GM06990 (cell line): ENCODE results near the gene FAM180B.

Experiments used
- DNase-seq: peaks from one replicate; pipeline ENCODE4 v3.0.0-alpha.2; 2011; ENCODE audit not compliant: insufficient read length; ENCODE audit errors: extremely low read depth
- H3K27me3 ChIP-seq: replicated peaks from 2 replicates; pipeline ENCODE4 v1.6.0; 2011; ENCODE audit warnings: low read length; ENCODE audit not compliant: control insufficient read depth, insufficient read depth
- H3K36me3 ChIP-seq: 2 replicates; pipeline ENCODE4 v1.5.1; 2011; ENCODE audit warnings: low read length; ENCODE audit not compliant: control insufficient read depth, insufficient read depth
- H3K4me3 ChIP-seq: replicated peaks from 2 replicates; pipeline ENCODE4 v1.5.1; 2011; ENCODE audit warnings: low read depth, mild to moderate bottlenecking, control low read depth, low read length
- TF ChIP-seq, protein P1 (sequence below): IDR thresholded peaks from 2 replicates; pipeline ENCODE4 v1.5.1; 2011; ENCODE audit warnings: low read length, control low read depth, mild to moderate bottlenecking, inconsistent platforms; ENCODE audit not compliant: insufficient read depth, poor library complexity, severe bottlenecking

Gene FAM180B

DNA sequence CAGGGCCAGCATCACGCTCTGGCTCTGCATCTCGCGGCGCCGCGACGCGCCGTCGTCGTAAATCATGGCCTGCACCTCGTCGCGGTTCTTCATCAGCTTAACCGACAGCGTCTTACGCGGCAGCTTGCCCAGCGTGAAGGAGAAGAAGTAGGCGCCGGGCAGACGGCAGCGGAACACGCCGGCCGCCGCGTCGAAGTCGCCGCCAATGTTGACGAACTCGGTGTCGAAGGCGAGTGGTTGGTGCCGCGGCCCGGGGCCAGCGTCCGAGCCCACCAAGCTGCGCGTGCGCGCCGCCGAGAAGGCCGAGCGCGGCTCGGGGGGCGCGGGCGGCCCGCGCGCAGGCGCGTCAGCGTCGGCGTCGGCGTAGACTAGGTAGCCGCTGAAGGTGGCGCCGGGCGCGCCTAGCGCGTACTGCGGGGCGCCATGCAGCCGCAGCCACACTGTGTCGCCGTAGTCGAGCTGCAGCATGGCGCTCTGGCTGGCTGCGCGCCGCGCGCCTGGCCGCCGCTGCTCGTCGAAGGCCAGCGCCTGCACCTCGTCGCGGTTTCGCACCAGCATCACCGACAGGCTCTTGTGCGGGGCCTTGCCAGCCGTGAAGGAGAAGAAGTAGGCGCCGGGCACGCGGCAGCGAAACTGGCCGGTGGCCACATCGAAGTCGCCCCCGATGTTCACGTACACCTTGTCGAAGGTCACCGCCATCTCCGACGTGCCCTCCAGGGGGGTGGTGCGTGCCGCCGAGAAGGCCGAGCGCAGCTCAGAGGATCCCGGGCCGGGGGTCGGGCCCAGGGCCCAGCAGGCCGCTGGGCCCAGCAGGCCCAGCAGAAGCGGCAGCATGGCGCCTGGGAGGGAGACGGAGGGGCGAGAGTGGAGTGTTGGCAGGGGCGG is 3.7 kb downstream of the FAM180B start:
- TF ChIP-seq, protein P1, sequence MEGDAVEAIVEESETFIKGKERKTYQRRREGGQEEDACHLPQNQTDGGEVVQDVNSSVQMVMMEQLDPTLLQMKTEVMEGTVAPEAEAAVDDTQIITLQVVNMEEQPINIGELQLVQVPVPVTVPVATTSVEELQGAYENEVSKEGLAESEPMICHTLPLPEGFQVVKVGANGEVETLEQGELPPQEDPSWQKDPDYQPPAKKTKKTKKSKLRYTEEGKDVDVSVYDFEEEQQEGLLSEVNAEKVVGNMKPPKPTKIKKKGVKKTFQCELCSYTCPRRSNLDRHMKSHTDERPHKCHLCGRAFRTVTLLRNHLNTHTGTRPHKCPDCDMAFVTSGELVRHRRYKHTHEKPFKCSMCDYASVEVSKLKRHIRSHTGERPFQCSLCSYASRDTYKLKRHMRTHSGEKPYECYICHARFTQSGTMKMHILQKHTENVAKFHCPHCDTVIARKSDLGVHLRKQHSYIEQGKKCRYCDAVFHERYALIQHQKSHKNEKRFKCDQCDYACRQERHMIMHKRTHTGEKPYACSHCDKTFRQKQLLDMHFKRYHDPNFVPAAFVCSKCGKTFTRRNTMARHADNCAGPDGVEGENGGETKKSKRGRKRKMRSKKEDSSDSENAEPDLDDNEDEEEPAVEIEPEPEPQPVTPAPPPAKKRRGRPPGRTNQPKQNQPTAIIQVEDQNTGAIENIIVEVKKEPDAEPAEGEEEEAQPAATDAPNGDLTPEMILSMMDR = no peak
- no peak for DNase-seq
- Histone ChIP-seq H3K27me3 (no peaks in the 10 kb centered on the region; the same call in 1 of the 2 replicates), H3K36me3 (no peaks in the 10 kb centered on the region; the same call in 1 of the 2 replicates), H3K4me3 (no peak overlapping the region)

DNA sequence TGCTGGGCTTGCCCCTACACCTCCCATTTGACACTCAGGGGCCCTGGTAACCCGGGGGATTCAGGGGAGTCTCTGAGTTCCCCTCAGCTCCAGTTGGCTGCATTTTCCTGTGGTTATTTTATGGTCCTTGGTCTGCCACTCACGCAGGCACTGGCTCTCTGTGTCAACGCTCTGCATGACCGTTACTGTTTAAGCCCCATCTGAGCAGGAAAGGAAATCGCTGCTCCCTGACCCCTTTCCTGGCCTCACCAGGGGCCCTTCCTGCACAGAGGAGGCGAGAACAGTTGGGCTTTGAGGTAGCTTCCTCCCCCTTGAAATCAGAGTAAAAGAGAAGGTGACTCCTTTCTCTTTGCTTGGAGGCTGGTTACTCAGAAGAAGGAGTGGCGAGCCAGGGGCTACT is 5.3 kb downstream of the FAM180B start:
- DNase-seq = no peak
- TF ChIP-seq, protein P1 = no peak
- H3K4me3 ChIP-seq = no peak overlapping the region
- H3K36me3 ChIP-seq = no peaks in the 10 kb centered on the region; the same call in 1 of the 2 replicates
- H3K27me3 ChIP-seq = no peaks in the 10 kb centered on the region; the same call in 1 of the 2 replicates

DNA sequence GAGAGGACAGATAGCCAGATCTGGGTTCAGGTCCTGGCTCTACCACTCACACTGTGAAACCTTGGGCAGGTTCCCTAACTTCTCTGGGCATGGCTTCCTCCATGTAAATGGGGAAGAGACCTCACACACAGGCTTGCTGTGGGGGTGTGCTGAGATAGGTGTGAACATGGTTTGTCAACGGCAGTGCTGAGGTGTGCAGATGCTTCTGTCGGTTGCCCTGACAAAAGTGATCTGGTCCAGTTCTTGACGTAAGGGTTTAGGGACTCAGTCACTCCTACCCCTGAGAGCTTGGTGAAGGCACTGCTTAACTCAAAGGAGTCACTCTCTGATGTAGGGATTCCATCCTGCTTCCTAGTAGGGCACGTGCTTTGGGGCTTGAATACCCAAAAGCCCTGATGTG is 5.8 kb downstream of the FAM180B start:
- no peaks in the 10 kb centered on the region; the same call in 1 of the 2 replicates for H3K27me3 ChIP-seq
- TF ChIP-seq, protein P1 = no peak
- H3K36me3 ChIP-seq = no peaks in the 10 kb centered on the region; the same call in 1 of the 2 replicates
- no peak overlapping the region for H3K4me3 ChIP-seq
- no peak for DNase-seq

DNA sequence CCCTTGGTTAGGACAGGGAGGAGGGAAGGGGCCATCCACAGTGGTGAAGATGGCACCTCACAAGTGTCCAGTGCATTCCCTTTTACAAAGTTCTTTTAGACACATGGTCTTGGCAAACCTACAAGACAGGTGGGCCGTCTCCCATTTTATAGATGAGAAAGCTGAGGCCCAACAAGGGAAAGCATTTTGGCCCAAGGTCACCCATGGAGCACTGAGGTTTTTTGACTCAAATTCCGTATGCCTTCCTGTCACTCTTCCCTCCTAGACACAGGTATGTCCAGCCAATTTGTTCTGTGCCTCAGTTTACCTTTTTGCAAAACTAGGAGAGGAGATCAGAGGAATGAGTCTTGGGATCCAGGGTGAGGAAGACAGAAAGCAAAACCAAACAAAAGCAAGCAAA is 6.5 kb downstream of the FAM180B start:
- TF ChIP-seq, protein P1 = no peak
- Histone ChIP-seq H3K36me3 (no peaks in the 10 kb centered on the region), H3K4me3 (no peak overlapping the region), H3K27me3 (no peaks in the 10 kb centered on the region; the same call in 1 of the 2 replicates)
- DNase-seq = no peak

DNA sequence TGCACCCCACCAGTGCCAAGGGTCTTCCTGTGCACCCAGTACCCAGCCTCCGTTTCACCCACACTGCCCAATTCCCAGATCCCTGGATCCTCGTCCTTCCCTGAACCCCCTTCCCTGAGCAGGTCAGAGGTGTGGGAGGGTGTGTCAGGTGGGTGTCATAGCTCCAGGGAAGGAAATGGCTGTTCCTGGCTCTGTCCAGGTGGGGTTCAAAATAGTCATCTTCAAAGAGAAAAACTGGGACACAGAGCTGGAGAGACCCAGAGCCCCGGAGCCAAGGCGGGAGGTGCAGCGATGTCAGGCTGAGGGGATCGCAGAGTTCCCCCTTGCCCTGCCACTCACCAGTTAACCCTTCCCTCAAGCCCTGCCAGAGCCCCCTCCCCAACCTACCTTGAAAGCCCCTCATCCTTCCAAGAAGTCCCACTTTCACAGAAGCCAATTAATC is 7.0 kb downstream of the FAM180B start:
- Histone ChIP-seq H3K27me3 (no peaks in the 10 kb centered on the region; the same call in 1 of the 2 replicates), H3K36me3 (no peaks in the 10 kb centered on the region), H3K4me3 (no peak overlapping the region)
- no peak for DNase-seq
- TF ChIP-seq, protein P1 = no peak
